NCI-H2107 treated with DMSO at 0.1 percent for 48 hours (cell line): Measurements from ENCODE around the gene FRMD7.

Source experiments
- DNase-seq: peaks from one replicate; lab custom pipeline; 2025; ENCODE audit not compliant: unreplicated experiment; lab: John Stamatoyannopoulos, UW

Gene FRMD7

DNA sequence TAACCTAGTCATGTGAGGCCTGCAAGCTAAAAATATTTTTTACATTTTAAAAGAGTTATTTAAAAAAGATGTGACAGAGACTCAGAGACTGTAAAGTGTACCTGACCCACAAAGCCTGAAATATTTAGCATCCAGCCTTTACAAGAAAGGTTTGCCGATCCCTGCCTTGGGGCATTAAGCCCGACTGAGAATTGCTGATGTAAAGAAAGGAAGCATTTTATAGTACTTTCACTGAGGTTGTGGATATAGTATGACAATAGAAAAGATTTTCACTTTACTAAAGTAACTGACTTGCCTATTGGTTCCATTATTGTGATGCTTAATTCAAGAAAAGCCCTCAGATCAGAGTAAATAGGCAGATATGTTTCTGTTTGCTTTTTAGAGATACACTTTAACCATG, 87.8 kb downstream of the FRMD7 start:
- DNase-seq = no peak

DNA sequence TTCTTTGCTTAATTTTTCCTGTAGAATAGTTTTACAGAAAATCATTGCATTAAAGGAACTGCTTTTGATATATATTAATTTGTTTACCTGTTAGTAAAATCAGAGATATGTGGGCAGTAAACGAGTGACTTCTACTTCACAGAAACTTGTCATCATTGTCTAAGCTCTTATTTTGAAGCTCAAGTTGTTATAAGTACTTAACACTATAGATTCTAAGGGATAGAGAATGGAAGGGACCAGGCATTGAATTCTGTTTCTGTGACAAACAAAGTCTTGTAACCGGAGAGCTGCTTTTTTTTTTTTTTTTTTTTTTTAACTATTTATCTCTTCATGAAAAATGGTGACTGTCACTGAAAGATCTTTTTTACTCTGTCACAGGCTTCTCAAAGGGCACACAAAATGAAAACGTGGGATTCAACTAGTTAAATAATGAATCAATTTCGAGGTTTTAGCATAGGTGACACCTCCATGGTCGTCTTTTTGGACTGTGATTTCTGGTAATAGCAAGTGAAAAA, 90.3 kb downstream of the FRMD7 start:
- peak; percentile 31 for DNase-seq

DNA sequence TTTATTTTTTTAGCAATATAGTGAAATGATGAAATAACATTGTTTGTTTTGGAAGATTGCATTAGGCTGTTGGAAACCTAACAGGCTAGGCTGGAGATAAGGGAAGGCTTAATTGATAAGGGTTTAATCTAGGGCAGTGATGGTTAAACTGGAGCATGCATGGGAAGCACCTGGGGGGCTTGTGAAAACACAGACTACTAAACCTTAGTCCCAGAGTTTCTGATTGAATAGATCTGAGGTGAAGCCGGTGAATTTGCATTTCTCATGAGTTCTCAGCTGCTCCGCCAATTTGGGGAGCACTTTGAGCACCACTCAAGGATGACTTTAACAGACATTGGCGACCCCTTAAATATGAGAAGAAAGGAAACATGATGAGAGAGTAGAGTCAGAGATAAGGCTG, 93.2 kb downstream of the FRMD7 start:
- no peak for DNase-seq

DNA sequence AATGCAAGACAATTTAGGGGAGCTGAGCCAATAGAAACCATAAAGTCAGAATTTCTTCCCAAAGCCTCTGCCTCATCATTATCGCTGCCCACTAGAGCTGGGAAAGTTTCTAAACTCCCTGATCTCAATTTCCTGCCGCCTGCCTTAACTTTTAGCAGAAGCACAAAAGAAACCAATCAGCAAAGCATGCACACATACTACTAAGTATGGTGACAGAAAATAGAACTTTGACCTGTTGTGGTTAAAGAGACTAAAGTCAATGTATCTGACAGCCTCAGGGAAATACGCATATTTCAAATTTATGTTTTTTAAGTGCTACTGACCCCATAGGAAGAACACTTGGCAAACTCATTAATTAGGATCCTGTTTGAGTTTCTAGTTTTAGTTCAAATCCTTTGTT, 94.7 kb downstream of the FRMD7 start:
- DNase-seq = no peak

DNA sequence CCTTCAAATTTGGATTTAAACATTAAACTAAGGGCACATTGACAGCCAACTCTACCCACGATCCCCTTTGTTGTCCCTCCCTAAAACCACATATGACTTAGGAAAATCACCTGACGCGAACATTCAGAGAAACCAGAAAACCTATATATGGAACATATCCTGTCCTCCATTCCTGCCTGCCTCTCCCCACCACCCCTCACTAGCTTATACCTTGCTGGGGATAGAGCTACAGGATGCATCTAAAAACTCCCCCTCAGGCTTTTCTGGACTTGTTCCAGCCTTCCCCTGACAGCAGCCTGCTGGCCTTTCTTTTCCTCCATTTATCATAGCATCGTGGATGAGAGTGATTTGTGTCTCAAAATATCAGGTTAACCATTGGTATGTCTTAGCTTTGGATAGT, 96.0 kb downstream of the FRMD7 start:
- no peak for DNase-seq

DNA sequence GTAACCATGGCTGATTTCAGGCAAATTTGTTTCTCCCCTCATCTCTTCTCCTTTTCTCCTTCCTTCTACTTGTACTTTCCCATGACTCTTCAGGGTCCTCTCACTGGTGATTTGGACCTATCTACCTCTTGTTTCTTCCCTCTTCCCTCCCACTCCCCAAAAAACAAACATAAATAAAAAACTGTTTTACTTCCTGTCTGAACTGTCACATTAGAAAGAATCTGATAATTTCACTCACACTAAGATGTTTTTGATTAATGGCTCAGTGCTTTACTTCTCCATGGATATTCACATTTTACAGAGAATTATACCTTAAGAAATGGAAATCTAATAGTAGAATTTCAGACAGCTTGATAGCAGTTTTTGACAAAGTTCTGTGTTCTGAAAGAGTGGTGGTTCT, 97.6 kb downstream of the FRMD7 start:
- no peak for DNase-seq
